ENCODE data around the gene FRMD1.

- TF ChIP-seq HDAC6 (IDR thresholded peaks at IDR 0.05; ENCODE audit: unreplicated experiment) (no peak), TCF7 (IDR thresholded peaks at IDR 0.05; ENCODE audit: borderline replicate concordance) (no peak), POLR2AphosphoS5 (IDR thresholded peaks at IDR 0.05; ENCODE audit: low read length) (no peak), EP300 (IDR thresholded peaks at IDR 0.05; ENCODE audit: borderline replicate concordance in 1 of 2, control insufficient read depth in 1 of 2, low read depth in 2 of 2, low read length in 2 of 2) (no peak), CHD1 (IDR thresholded peaks at IDR 0.05; ENCODE audit: low read depth, low read length) (no peak), HDGF (IDR thresholded peaks at IDR 0.05) (no peak)
- TF ChIP-seq, protein P1, sequence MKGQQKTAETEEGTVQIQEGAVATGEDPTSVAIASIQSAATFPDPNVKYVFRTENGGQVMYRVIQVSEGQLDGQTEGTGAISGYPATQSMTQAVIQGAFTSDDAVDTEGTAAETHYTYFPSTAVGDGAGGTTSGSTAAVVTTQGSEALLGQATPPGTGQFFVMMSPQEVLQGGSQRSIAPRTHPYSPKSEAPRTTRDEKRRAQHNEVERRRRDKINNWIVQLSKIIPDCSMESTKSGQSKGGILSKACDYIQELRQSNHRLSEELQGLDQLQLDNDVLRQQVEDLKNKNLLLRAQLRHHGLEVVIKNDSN (IDR thresholded peaks at IDR 0.05; ENCODE audit: borderline replicate concordance, extremely low read length, insufficient read depth, low read depth, low read length) = no peak
- TF ChIP-seq, protein P2, sequence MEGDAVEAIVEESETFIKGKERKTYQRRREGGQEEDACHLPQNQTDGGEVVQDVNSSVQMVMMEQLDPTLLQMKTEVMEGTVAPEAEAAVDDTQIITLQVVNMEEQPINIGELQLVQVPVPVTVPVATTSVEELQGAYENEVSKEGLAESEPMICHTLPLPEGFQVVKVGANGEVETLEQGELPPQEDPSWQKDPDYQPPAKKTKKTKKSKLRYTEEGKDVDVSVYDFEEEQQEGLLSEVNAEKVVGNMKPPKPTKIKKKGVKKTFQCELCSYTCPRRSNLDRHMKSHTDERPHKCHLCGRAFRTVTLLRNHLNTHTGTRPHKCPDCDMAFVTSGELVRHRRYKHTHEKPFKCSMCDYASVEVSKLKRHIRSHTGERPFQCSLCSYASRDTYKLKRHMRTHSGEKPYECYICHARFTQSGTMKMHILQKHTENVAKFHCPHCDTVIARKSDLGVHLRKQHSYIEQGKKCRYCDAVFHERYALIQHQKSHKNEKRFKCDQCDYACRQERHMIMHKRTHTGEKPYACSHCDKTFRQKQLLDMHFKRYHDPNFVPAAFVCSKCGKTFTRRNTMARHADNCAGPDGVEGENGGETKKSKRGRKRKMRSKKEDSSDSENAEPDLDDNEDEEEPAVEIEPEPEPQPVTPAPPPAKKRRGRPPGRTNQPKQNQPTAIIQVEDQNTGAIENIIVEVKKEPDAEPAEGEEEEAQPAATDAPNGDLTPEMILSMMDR (IDR thresholded peaks at IDR 0.05 in 2 of 3, conservative IDR thresholded peaks at IDR 0.05 in 1 of 3; ENCODE audit: control insufficient read depth in 2 of 3, extremely low read depth in 1 of 3, insufficient read depth in 1 of 3, low read depth in 3 of 3, low read length in 3 of 3) = no peak
Measured at GRCh38 chr6:168041928-168042327, 37.1 kb downstream of the FRMD1 start.
